Natural killer cell (primary cell): Measurements from ENCODE around the gene SLC22A23. TPM values are rescaled to one million over a fixed set of nuclear protein-coding genes. Genes with fewer than 3 reads are reported as not detected.

Experiments
- ATAC-seq, 3 donors: fragments of 150-1000 bp in 2 of 3; fragments of 200-7000 bp in 1 of 3; cut with Tn5 transposase; 1 replicate in 1 of 3; 2 replicates in 2 of 3; pipeline ENCODE4 v1.10.0; 2021; ENCODE audit warnings: mild to moderate bottlenecking in 2 of 3, moderate library complexity in 2 of 3
- DNase-seq, 2 donors: peaks; one replicate each; pipeline versions ENCODE4 v3.0.0 to v3.0.0-alpha.2; 2013 to 2021; ENCODE audit warnings: mixed read lengths in 1 of 2
- H3K27ac ChIP-seq: one replicate; pipeline ENCODE4 v1.5.1; 2013; ENCODE audit warnings: mild to moderate bottlenecking, low read length
- H3K27me3 ChIP-seq: one replicate; pipeline ENCODE4 v1.6.1; 2013; ENCODE audit warnings: low read length; ENCODE audit not compliant: control insufficient read depth, insufficient read depth
- H3K36me3 ChIP-seq: one replicate; pipeline ENCODE4 v1.6.1; 2013; ENCODE audit warnings: low read length; ENCODE audit not compliant: control insufficient read depth, insufficient read depth
- H3K4me1 ChIP-seq: one replicate; pipeline ENCODE4 v1.6.1; 2013; ENCODE audit warnings: low read length; ENCODE audit not compliant: control insufficient read depth, insufficient read depth
- H3K4me3 ChIP-seq: one replicate; pipeline ENCODE4 v1.5.1; 2013; ENCODE audit warnings: low read length
- H3K9me3 ChIP-seq: one replicate; pipeline ENCODE4 v1.6.1; 2013; ENCODE audit warnings: low read length; ENCODE audit not compliant: control insufficient read depth, insufficient read depth
- H3K27ac Mint-ChIP-seq, 2 donors: one replicate each; pipeline ENCODE4 v1.8.0; 2022; ENCODE audit warnings: mild to moderate bottlenecking in 2 of 2, mixed read lengths in 2 of 2, moderate library complexity in 1 of 2
- H3K27me3 Mint-ChIP-seq, 2 donors: one replicate each; pipeline ENCODE4 v1.8.0; 2022; ENCODE audit warnings: low read depth in 2 of 2, mixed read lengths in 2 of 2
- H3K36me3 Mint-ChIP-seq: one replicate; pipeline ENCODE4 v1.8.0; 2022; ENCODE audit warnings: mixed read lengths
- H3K4me1 Mint-ChIP-seq, 2 donors: one replicate each; pipeline ENCODE4 v1.8.0; 2022; ENCODE audit warnings: mixed read lengths in 2 of 2
- H3K4me3 Mint-ChIP-seq: one replicate; pipeline ENCODE4 v1.8.0; 2022; ENCODE audit warnings: mild to moderate bottlenecking, moderate library complexity, mixed read lengths
- H3K9me3 Mint-ChIP-seq, 2 donors: one replicate each; pipeline ENCODE4 v1.8.0; 2022; ENCODE audit warnings: mixed read lengths in 2 of 2
- WGBS: methylation state at CpG from one replicate; pipeline ENCODE4 v1.1.7; 2013; ENCODE audit warnings: missing lambda C conversion rate; ENCODE audit not compliant: insufficient coverage; 5-methylcytosine and 5-hydroxymethylcytosine counted together
- intact Hi-C: fragments of 100-400 bp; cut with micrococcal nuclease; formaldehyde crosslinking; loops from one replicate; pipeline ENCODE4 v1.14.2; 2022
- total RNA-seq, 4 donors: library from RNA; stranded (reverse); fragments of 120-200 nt in 1 of 4; gene quantifications; one replicate each; pipeline versions ENCODE4 v1.2.3 to v1.2.4, GENCODE V29; 2013 to 2022
- TF ChIP-seq, protein P1 (sequence below): fragments of 200-600 bp; IDR thresholded peaks from one replicate; pipeline ENCODE4 v1.8.0; 2022; ENCODE audit warnings: antibody characterized with exemption

The SLC22A23 gene
- total RNA-seq, 3 donors from 2014 or later (not counting 1 experiment from before 2014, with no cell fraction given): 0.24 to 0.79 (median 0.38) TPM

DNA sequence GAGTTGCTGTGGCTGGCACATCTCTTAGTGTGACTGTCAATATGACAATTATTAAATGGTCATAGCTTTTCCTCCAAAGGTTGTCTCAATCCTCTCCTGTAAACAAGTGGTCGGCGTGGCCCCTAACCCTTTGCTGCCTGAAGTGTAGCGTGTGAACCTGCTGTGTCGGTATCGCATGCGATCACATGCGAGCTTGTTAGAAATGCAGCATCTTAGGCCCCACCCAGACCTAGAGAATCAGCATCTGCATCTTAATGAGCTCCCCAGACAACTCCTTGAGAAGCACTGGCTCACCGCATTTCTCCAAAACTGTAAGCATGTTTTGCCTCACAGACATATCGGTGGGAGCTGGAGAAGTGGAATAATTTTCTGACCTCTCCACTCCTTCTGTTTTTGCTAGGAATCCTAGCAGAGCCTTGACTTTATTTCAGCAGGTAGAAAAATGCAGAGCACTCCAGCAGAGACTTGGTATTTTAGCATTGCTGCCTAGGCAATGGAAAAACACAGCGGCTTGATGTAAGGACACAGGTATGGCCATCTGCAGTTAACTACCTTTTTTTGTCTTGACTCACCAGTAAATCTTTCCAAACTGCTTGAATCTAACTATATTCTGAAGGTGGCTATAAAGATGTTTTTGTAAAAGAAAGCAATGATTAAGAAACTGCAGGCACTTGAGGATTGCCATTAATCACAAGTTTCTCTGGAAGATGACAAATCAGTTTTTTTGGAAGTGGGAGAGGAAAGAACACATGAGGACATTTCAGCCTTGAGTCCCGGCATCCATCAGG, 130.5 kb downstream of the SLC22A23 start:
- H3K9me3 Mint-ChIP-seq: no peaks in the 10 kb centered on the region
- ATAC-seq (no peak), DNase-seq (no peak)
- Histone ChIP-seq H3K36me3 (no peaks in the 10 kb centered on the region), H3K4me3 (no peak overlapping the region), H3K27me3 (no peaks in the 10 kb centered on the region), H3K9me3 (no peaks in the 10 kb centered on the region), H3K27ac (no peak overlapping the region), H3K4me1 (no peaks in the 10 kb centered on the region)
- H3K36me3 Mint-ChIP-seq: no peaks in the 10 kb centered on the region
- H3K4me3 Mint-ChIP-seq: no peak overlapping the region
- TF ChIP-seq, protein P1, sequence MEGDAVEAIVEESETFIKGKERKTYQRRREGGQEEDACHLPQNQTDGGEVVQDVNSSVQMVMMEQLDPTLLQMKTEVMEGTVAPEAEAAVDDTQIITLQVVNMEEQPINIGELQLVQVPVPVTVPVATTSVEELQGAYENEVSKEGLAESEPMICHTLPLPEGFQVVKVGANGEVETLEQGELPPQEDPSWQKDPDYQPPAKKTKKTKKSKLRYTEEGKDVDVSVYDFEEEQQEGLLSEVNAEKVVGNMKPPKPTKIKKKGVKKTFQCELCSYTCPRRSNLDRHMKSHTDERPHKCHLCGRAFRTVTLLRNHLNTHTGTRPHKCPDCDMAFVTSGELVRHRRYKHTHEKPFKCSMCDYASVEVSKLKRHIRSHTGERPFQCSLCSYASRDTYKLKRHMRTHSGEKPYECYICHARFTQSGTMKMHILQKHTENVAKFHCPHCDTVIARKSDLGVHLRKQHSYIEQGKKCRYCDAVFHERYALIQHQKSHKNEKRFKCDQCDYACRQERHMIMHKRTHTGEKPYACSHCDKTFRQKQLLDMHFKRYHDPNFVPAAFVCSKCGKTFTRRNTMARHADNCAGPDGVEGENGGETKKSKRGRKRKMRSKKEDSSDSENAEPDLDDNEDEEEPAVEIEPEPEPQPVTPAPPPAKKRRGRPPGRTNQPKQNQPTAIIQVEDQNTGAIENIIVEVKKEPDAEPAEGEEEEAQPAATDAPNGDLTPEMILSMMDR: no peak
- no peaks in the 10 kb centered on the region for H3K4me1 Mint-ChIP-seq
- H3K27ac Mint-ChIP-seq: no peak overlapping the region
- intact Hi-C loops: no loop called here
- WGBS: 95% methylated on average over 11 of the region's 11 CpGs
- H3K27me3 Mint-ChIP-seq: peaks cover 14 to 16% of the 10 kb centered on the region in 2 donors

DNA sequence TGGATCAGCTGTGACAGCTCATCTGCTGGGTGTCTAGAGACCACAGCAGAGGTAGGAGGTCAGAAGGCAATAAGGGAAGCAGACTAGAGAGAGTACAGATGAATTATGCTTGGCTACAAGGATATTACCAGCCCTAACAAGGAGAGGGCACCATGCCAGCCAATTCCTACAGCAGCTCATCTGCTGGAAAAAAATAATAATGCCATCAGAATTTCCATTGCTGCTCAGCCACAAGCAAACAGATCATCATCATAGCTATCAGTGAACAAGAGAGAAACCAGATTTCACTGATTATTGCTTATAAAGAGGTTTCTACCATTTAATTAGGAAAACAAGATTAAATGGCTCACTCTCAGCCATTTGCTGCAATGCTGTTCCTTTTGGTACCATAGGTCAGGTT, 131.6 kb downstream of the SLC22A23 start:
- ATAC-seq (no peak), DNase-seq (no peak)
- Histone ChIP-seq H3K27me3 (no peaks in the 10 kb centered on the region), H3K4me3 (no peak overlapping the region), H3K9me3 (no peaks in the 10 kb centered on the region), H3K27ac (no peak overlapping the region), H3K4me1 (no peaks in the 10 kb centered on the region), H3K36me3 (no peaks in the 10 kb centered on the region)
- TF ChIP-seq, protein P1: no peak
- intact Hi-C loops: no loop called here
- Mint-ChIP-seq H3K4me1 (no peaks in the 10 kb centered on the region), H3K27ac (no peak overlapping the region), H3K27me3 (peaks cover 14 to 16% of the 10 kb centered on the region in 2 donors), H3K4me3 (no peak overlapping the region), H3K36me3 (no peaks in the 10 kb centered on the region), H3K9me3 (no peaks in the 10 kb centered on the region)

DNA sequence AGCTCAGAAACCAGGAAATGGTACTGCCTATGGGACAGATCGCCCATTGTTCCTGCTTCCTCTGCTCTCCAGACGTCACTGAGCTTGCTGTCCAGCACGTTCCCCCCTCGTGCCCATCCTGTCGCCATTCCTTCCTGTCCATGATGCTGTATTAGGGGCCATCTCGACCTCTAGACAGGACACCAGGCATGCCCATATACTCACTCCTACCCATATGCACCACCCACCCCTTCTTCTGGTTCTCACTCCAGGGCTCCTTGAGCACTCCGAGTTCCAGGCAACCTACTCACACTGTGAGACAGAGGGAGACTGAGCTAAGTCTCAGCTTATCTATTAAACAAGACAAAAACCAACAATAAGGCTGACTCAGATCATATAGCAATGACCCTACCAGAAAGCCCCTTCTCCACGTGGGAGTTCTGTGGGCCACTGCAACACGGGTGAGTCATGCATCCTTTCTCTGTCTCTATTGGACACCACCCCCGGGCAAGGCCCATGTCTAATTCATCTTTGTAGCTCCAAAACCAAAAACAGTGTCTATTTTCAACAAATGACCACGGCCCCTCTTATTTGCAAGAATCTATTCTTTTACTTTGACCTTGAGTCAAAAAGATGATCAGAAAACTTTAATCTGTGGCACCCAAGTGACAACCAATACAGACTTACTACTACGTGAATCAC, 132.4 kb downstream of the SLC22A23 start:
- Histone ChIP-seq H3K36me3 (no peaks in the 10 kb centered on the region), H3K27me3 (no peaks in the 10 kb centered on the region), H3K9me3 (no peaks in the 10 kb centered on the region), H3K27ac (no peak overlapping the region), H3K4me3 (no peak overlapping the region), H3K4me1 (no peaks in the 10 kb centered on the region)
- 76% methylated on average over 11 of the region's 12 CpGs for WGBS
- Mint-ChIP-seq H3K36me3 (no peaks in the 10 kb centered on the region), H3K4me3 (no peak overlapping the region), H3K4me1 (peaks cover 0 to under 1% of the 10 kb centered on the region in 2 donors), H3K27ac (no peak overlapping the region), H3K9me3 (no peaks in the 10 kb centered on the region), H3K27me3 (peaks cover 15 to 18% of the 10 kb centered on the region in 2 donors)
- ATAC-seq (peak in 1 of 3 donors; percentile 38), DNase-seq (no peak)
- TF ChIP-seq, protein P1: no peak
- intact Hi-C loops: no loop called here
